Measurements from ENCODE around the gene CERS6.
A peak's percentile ranks its signal among the peaks of the same experiment; 100 is the strongest.

Gene CERS6

GRCh38 chr2:168568476-168569267, 112.6 kb downstream of the CERS6 start:
- no peak for ATAC-seq
- Mint-ChIP-seq H3K4me3 (no peak overlapping the region), H3K4me1 (peaks cover 13% of the 10 kb centered on the region), H3K36me3 (no peaks in the 10 kb centered on the region), H3K9me3 (no peaks in the 10 kb centered on the region), H3K27ac (no peak overlapping the region)
- no peak for DNase-seq (ENCODE audit: low spot score in 2 of 2)

GRCh38 chr2:168571061-168571460, 115.0 kb downstream of the CERS6 start:
- Mint-ChIP-seq H3K4me1 (no peaks in the 10 kb centered on the region), H3K27ac (no peak overlapping the region), H3K9me3 (no peaks in the 10 kb centered on the region), H3K4me3 (no peak overlapping the region), H3K36me3 (no peaks in the 10 kb centered on the region)
- DNase-seq (ENCODE audit: low spot score in 2 of 2) (no peak), ATAC-seq (no peak)

GRCh38 chr2:168573128-168573903, 117.2 kb downstream of the CERS6 start:
- ATAC-seq, result no peak
- Mint-ChIP-seq H3K36me3 (no peaks in the 10 kb centered on the region), H3K4me1 (no peaks in the 10 kb centered on the region), H3K9me3 (no peaks in the 10 kb centered on the region), H3K27ac (no peak overlapping the region), H3K4me3 (no peak overlapping the region)
- DNase-seq (ENCODE audit: low spot score in 2 of 2), result no peak

- no peaks in the 10 kb centered on the region for H3K4me1 Mint-ChIP-seq
- ATAC-seq (no peak), DNase-seq (ENCODE audit: low spot score in 2 of 2) (no peak)
- H3K36me3 Mint-ChIP-seq, result no peaks in the 10 kb centered on the region
- H3K27ac Mint-ChIP-seq, result no peak overlapping the region
- no peak overlapping the region for H3K4me3 Mint-ChIP-seq
- H3K9me3 Mint-ChIP-seq, result no peaks in the 10 kb centered on the region
Observed at GRCh38 chr2:168574856-168575630, 119.0 kb downstream of the CERS6 start.

GRCh38 chr2:168577885-168578284, 121.8 kb downstream of the CERS6 start:
- Mint-ChIP-seq H3K4me1 (peaks cover 13% of the 10 kb centered on the region), H3K27ac (no peak overlapping the region), H3K9me3 (no peaks in the 10 kb centered on the region), H3K36me3 (no peaks in the 10 kb centered on the region), H3K4me3 (no peak overlapping the region)
- DNase-seq (ENCODE audit: low spot score in 2 of 2) (no peak), ATAC-seq (no peak)

GRCh38 chr2:168583064-168583709, 127.1 kb downstream of the CERS6 start:
- DNase-seq (ENCODE audit: low spot score in 2 of 2) (no peak), ATAC-seq (peak; percentile 44)
- H3K27ac Mint-ChIP-seq, result peak overlapping the region; percentile 5
- H3K9me3 Mint-ChIP-seq, result no peaks in the 10 kb centered on the region
- H3K4me3 Mint-ChIP-seq, result no peak overlapping the region
- H3K4me1 Mint-ChIP-seq, result peaks cover 17% of the 10 kb centered on the region
- H3K36me3 Mint-ChIP-seq, result no peaks in the 10 kb centered on the region

GRCh38 chr2:168583710-168584521, 127.8 kb downstream of the CERS6 start:
- Mint-ChIP-seq H3K27ac (peak overlapping the region; percentile 23), H3K4me3 (no peak overlapping the region), H3K4me1 (peaks cover 17% of the 10 kb centered on the region), H3K36me3 (no peaks in the 10 kb centered on the region), H3K9me3 (no peaks in the 10 kb centered on the region)
- DNase-seq (ENCODE audit: low spot score in 2 of 2) (no peak), ATAC-seq (no peak)

GRCh38 chr2:168584911-168585310, 128.8 kb downstream of the CERS6 start:
- DNase-seq (ENCODE audit: low spot score in 2 of 2) (no peak), ATAC-seq (no peak)
- Mint-ChIP-seq H3K4me3 (no peak overlapping the region), H3K4me1 (peaks cover 17% of the 10 kb centered on the region), H3K27ac (no peak overlapping the region), H3K36me3 (no peaks in the 10 kb centered on the region), H3K9me3 (no peaks in the 10 kb centered on the region)

- Mint-ChIP-seq H3K9me3 (no peaks in the 10 kb centered on the region), H3K27ac (no peak overlapping the region), H3K4me1 (peaks cover 17% of the 10 kb centered on the region), H3K4me3 (no peak overlapping the region), H3K36me3 (no peaks in the 10 kb centered on the region)
- ATAC-seq, result no peak
- no peak for DNase-seq (ENCODE audit: low spot score in 2 of 2)
Observed at GRCh38 chr2:168585700-168586099, 129.6 kb downstream of the CERS6 start.

- Mint-ChIP-seq H3K9me3 (no peaks in the 10 kb centered on the region), H3K4me3 (no peak overlapping the region), H3K36me3 (no peaks in the 10 kb centered on the region), H3K4me1 (peaks cover 12% of the 10 kb centered on the region), H3K27ac (no peak overlapping the region)
- ATAC-seq (no peak), DNase-seq (ENCODE audit: low spot score in 2 of 2) (no peak)
Observed at GRCh38 chr2:168587307-168587706, 131.2 kb downstream of the CERS6 start.

GRCh38 chr2:168589236-168590211, 133.5 kb downstream of the CERS6 start:
- peaks cover 9% of the 10 kb centered on the region for H3K4me1 Mint-ChIP-seq
- no peaks in the 10 kb centered on the region for H3K36me3 Mint-ChIP-seq
- H3K4me3 Mint-ChIP-seq, result no peak overlapping the region
- H3K9me3 Mint-ChIP-seq, result no peaks in the 10 kb centered on the region
- no peak overlapping the region for H3K27ac Mint-ChIP-seq
- DNase-seq (ENCODE audit: low spot score in 2 of 2), result no peak
- ATAC-seq, result no peak

GRCh38 chr2:168592181-168592831, 136.2 kb downstream of the CERS6 start:
- ATAC-seq, result no peak
- no peak for DNase-seq (ENCODE audit: low spot score in 2 of 2)
- no peaks in the 10 kb centered on the region for H3K9me3 Mint-ChIP-seq
- H3K4me1 Mint-ChIP-seq, result peaks cover 15% of the 10 kb centered on the region
- no peak overlapping the region for H3K4me3 Mint-ChIP-seq
- peak overlapping the region; percentile 4 for H3K27ac Mint-ChIP-seq
- H3K36me3 Mint-ChIP-seq, result no peaks in the 10 kb centered on the region

- H3K9me3 Mint-ChIP-seq, result no peaks in the 10 kb centered on the region
- no peak overlapping the region for H3K27ac Mint-ChIP-seq
- H3K4me1 Mint-ChIP-seq, result peaks cover 15% of the 10 kb centered on the region
- no peaks in the 10 kb centered on the region for H3K36me3 Mint-ChIP-seq
- ATAC-seq, result no peak
- H3K4me3 Mint-ChIP-seq, result no peak overlapping the region
- no peak for DNase-seq (ENCODE audit: low spot score in 2 of 2)
Observed at GRCh38 chr2:168593713-168594112, 137.6 kb downstream of the CERS6 start.

All from stimulated activated effector memory CD8-positive, alpha-beta T cell treated with anti-CD3 and anti-CD28 coated beads, Interleukin-12 subunit alpha, Interleukin-12 subunit beta, amount 100 ng/mL, for 72 hours (primary cell).